Vagina (tissue), 2 donors: ENCODE data around the gene H3-3A.

ENCODE experiments used
- CTCF ChIP-seq, 3 experiments: fragments of 450-650 bp in 2 of 3; fragments of 200-600 bp in 1 of 3; sonication (generic) in 1 of 3; IDR thresholded peaks; one replicate each; pipeline ENCODE4 v1.5.1; 2017 to 2019; ENCODE audit warnings: antibody characterized with exemption in 3 of 3, mild to moderate bottlenecking in 2 of 3, moderate library complexity in 2 of 3
- POLR2A ChIP-seq, 2 donors: fragments of 450-650 bp; IDR thresholded peaks; one replicate each; pipeline ENCODE4 v1.6.1; 2017; ENCODE audit warnings: antibody characterized with exemption in 2 of 2, mild to moderate bottlenecking in 2 of 2, moderate library complexity in 2 of 2

GRCh38 chr1:226086776-226087175, 24.3 kb downstream of the H3-3A start:
- TF ChIP-seq CTCF (IDR thresholded peaks at IDR 0.05): no peak
- TF ChIP-seq POLR2A (IDR thresholded peaks at IDR 0.05): no peak
